OCI-LY3 (cell line): Measurements from ENCODE around the gene DENND2A.

Source experiments
- H2AFZ ChIP-seq: fragments of 200-600, 300-600 bp; shearing (Covaris generic); 2 replicates; pipeline ENCODE4 v1.6.0; 2014; ENCODE audit warnings: antibody characterized with exemption, low read depth, low read length
- H3K27ac ChIP-seq: fragments of 200-600, 300-600 bp; sonication (generic); 2 replicates; pipeline ENCODE4 v1.5.1; 2014; ENCODE audit warnings: mild to moderate bottlenecking, low read length, moderate library complexity, mixed read lengths
- H3K27me3 ChIP-seq: fragments of 200-600, 300-600 bp; sonication (generic); 2 replicates; pipeline ENCODE4 v1.6.1; 2014; ENCODE audit warnings: low read depth, low read length, mixed read lengths
- H3K36me3 ChIP-seq: fragments of 200-600, 300-600 bp; sonication (generic); replicated peaks from 2 replicates; pipeline ENCODE3; 2014; ENCODE audit warnings: low read depth, low read length, mixed read lengths
- H3K4me1 ChIP-seq: fragments of 300-600, 200-600 bp; sonication (generic); 2 replicates; pipeline ENCODE4 v1.6.1; 2014; ENCODE audit warnings: low read length, mixed read lengths
- H3K4me2 ChIP-seq: fragments of 200-600, 300-600 bp; sonication (generic); 2 replicates; pipeline ENCODE4 v1.6.1; 2014; ENCODE audit warnings: low read length, mixed read lengths
- H3K4me3 ChIP-seq: fragments of 300-600, 200-600 bp; sonication (generic); 2 replicates; pipeline ENCODE4 v1.5.1; 2014; ENCODE audit warnings: antibody characterized with exemption, mild to moderate bottlenecking, low read length, moderate library complexity
- H3K79me2 ChIP-seq: fragments of 300-600, 200-600 bp; shearing (Covaris generic); 2 replicates; pipeline ENCODE4 v1.6.1; 2014; ENCODE audit warnings: mild to moderate bottlenecking, low read length, mixed read lengths
- H3K9ac ChIP-seq: fragments of 300-600, 200-600 bp; shearing (Covaris generic); 2 replicates; pipeline ENCODE4 v1.6.0; 2014; ENCODE audit warnings: mild to moderate bottlenecking, low read length, moderate library complexity
- H3K9me3 ChIP-seq: fragments of 200-600, 300-600 bp; shearing (Covaris generic); 2 replicates; pipeline ENCODE4 v1.6.1; 2014; ENCODE audit warnings: low read length, mixed read lengths; ENCODE audit not compliant: insufficient read depth
- H4K20me1 ChIP-seq: fragments of 200-600, 300-600 bp; sonication (generic); 2 replicates; pipeline ENCODE4 v1.6.1; 2016; ENCODE audit warnings: low read length, mixed read lengths; ENCODE audit not compliant: insufficient read depth
- EZH2phosphoT487 ChIP-seq: fragments of 200-600 bp; shearing (Covaris generic); IDR thresholded peaks from 2 replicates; pipeline ENCODE4 v1.6.1; 2018; ENCODE audit warnings: antibody characterized with exemption, mixed run types, low read depth
- TF ChIP-seq, protein P1 (sequence below): fragments of 200-600, 300-600 bp; sonication (generic); IDR thresholded peaks from 2 replicates; pipeline ENCODE4 v1.5.1; 2014; ENCODE audit warnings: antibody characterized with exemption, low read length, low read depth

DENND2A gene

DNA sequence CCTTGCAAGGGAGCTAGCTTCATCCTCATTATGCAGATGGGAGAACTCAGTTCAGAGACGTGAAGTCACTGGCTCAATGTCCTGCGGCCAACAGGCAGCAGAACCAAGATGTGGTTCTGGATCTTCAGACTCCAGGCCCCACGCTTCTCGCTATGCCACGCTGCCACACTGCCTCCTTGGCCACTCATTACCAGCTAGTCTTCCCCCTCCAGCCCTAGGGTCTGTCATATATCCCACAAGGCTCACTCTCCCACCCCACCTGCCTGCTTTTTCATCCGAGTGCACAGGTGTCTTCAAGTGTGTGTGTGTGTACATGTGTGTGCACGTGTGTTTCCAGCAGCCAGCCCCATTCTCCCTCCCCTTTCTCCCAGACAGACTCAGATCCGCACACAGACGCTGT lies 53.4 kb downstream of the DENND2A start:
- no peaks in the 10 kb centered on the region for H3K9me3 ChIP-seq
- TF ChIP-seq, protein P1, sequence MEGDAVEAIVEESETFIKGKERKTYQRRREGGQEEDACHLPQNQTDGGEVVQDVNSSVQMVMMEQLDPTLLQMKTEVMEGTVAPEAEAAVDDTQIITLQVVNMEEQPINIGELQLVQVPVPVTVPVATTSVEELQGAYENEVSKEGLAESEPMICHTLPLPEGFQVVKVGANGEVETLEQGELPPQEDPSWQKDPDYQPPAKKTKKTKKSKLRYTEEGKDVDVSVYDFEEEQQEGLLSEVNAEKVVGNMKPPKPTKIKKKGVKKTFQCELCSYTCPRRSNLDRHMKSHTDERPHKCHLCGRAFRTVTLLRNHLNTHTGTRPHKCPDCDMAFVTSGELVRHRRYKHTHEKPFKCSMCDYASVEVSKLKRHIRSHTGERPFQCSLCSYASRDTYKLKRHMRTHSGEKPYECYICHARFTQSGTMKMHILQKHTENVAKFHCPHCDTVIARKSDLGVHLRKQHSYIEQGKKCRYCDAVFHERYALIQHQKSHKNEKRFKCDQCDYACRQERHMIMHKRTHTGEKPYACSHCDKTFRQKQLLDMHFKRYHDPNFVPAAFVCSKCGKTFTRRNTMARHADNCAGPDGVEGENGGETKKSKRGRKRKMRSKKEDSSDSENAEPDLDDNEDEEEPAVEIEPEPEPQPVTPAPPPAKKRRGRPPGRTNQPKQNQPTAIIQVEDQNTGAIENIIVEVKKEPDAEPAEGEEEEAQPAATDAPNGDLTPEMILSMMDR: no peak
- no peak for TF ChIP-seq EZH2phosphoT487
- no peaks in the 10 kb centered on the region for H3K36me3 ChIP-seq
- no peaks in the 10 kb centered on the region for H3K4me1 ChIP-seq
- H3K79me2 ChIP-seq: no peaks in the 10 kb centered on the region
- H3K4me3 ChIP-seq: no peak overlapping the region
- peaks cover 11% of the 10 kb centered on the region; the same call in 1 of the 2 replicates for H3K27me3 ChIP-seq
- H3K9ac ChIP-seq: no peak overlapping the region
- H3K27ac ChIP-seq: no peak overlapping the region
- H4K20me1 ChIP-seq: no peaks in the 10 kb centered on the region
- H3K4me2 ChIP-seq: no peak overlapping the region
- no peak overlapping the region for H2AFZ ChIP-seq

- Histone ChIP-seq H3K9me3 (no peaks in the 10 kb centered on the region), H3K79me2 (no peaks in the 10 kb centered on the region), H2AFZ (no peak overlapping the region), H3K4me3 (no peak overlapping the region), H3K9ac (no peak overlapping the region), H3K27ac (no peak overlapping the region), H4K20me1 (no peaks in the 10 kb centered on the region), H3K36me3 (no peaks in the 10 kb centered on the region), H3K4me1 (no peaks in the 10 kb centered on the region), H3K27me3 (peaks cover 13% of the 10 kb centered on the region; the same call in 1 of the 2 replicates), H3K4me2 (no peak overlapping the region)
- TF ChIP-seq, protein P1: no peak
- no peak for TF ChIP-seq EZH2phosphoT487
Observed at GRCh38 chr7:140586516-140586915, 54.1 kb downstream of the DENND2A start.

GRCh38 chr7:140585333-140585732 lies 55.3 kb downstream of the DENND2A start:
- Histone ChIP-seq H4K20me1 (no peaks in the 10 kb centered on the region), H3K79me2 (no peaks in the 10 kb centered on the region), H2AFZ (no peak overlapping the region), H3K36me3 (no peaks in the 10 kb centered on the region), H3K4me2 (no peak overlapping the region), H3K27me3 (peaks cover 18% of the 10 kb centered on the region; the same call in 1 of the 2 replicates), H3K4me1 (no peaks in the 10 kb centered on the region), H3K27ac (no peak overlapping the region), H3K9ac (no peak overlapping the region), H3K9me3 (no peaks in the 10 kb centered on the region), H3K4me3 (no peak overlapping the region)
- TF ChIP-seq, protein P1: no peak
- TF ChIP-seq EZH2phosphoT487: no peak

DNA sequence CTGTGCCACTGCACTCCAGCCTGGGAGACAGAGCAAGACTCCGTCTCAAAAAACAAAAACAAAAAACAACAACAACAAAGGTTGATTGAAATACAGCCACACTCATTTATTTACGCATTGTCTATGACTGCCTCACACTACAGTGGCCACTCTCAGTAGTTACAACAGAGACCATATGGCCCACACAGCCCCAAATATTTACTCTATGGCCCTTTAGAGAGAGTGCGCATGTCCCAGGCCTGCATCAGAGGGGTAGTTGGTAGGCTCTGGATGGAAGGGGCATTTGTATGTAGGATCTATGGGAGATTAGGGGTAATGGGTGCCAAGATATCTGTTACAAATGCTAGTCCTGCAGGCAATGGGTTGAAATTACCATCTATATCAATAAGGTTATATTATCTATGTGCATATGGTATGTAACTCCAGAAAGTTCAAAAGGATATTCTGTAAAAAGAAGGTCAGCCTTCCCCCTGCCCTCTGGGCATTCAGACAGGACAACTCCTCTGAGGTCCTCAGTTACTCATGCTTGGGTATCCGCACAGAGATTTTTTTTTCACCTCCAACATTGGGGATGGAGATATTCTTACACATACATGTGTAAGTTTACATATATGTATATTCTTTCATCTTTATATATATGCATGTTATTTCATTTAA lies 56.3 kb downstream of the DENND2A start:
- TF ChIP-seq EZH2phosphoT487: no peak
- TF ChIP-seq, protein P1: no peak
- no peaks in the 10 kb centered on the region for H3K79me2 ChIP-seq
- H3K4me1 ChIP-seq: no peaks in the 10 kb centered on the region
- H3K9ac ChIP-seq: no peak overlapping the region
- H3K27ac ChIP-seq: no peak overlapping the region
- no peak overlapping the region for H2AFZ ChIP-seq
- no peak overlapping the region for H3K4me3 ChIP-seq
- H3K9me3 ChIP-seq: no peaks in the 10 kb centered on the region
- H3K36me3 ChIP-seq: no peaks in the 10 kb centered on the region
- H4K20me1 ChIP-seq: no peaks in the 10 kb centered on the region
- H3K4me2 ChIP-seq: no peak overlapping the region
- peaks cover 18% of the 10 kb centered on the region; the same call in 1 of the 2 replicates for H3K27me3 ChIP-seq
